HepG2 (cell line): ENCODE data around the gene ATP5F1C. TPM values are rescaled to one million over a fixed set of nuclear protein-coding genes. Genes with fewer than 3 reads are reported as not detected.

Source experiments
- CREM ChIP-seq, 2 experiments: sonication (generic) in 1 of 2; formaldehyde crosslinking in 1 of 2; IDR thresholded peaks; 2 replicates each; pipeline versions ENCODE4 v1.4.0 to v1.6.1; 2016 to 2020; ENCODE audit warnings: antibody characterized with exemption in 1 of 2, mild to moderate bottlenecking in 1 of 2, missing genetic modification reagents in 1 of 2
- E2F2 ChIP-seq: sonication (generic); formaldehyde crosslinking; IDR thresholded peaks from 2 replicates; pipeline ENCODE4 v1.4.0; 2020; ENCODE audit warnings: missing genetic modification reagents, borderline replicate concordance
- GLMP ChIP-seq: sonication (generic); formaldehyde crosslinking; IDR thresholded peaks from 2 replicates; pipeline ENCODE4 v1.9.0; 2021; ENCODE audit warnings: missing genetic modification reagents, mild to moderate bottlenecking, borderline replicate concordance
- HMGA1 ChIP-seq: sonication (generic); formaldehyde crosslinking; conservative IDR thresholded peaks from 2 replicates; pipeline ENCODE4 v1.4.0; 2020; ENCODE audit warnings: missing genetic modification reagents
- MEIS2 ChIP-seq: sonication (generic); formaldehyde crosslinking; IDR thresholded peaks from 2 replicates; pipeline ENCODE4 v1.9.0; 2021; ENCODE audit warnings: mild to moderate bottlenecking, missing genetic modification reagents
- MIER2 ChIP-seq: IDR thresholded peaks from 2 replicates; pipeline ENCODE4 v1.6.1; 2016; ENCODE audit warnings: missing biosample characterization, missing genetic modification reagents
- NFYB ChIP-seq: sonication (generic); formaldehyde crosslinking; IDR thresholded peaks from 2 replicates; pipeline ENCODE4 v1.4.0; 2020; ENCODE audit warnings: missing genetic modification reagents
- PAF1 ChIP-seq: IDR thresholded peaks from 2 replicates; pipeline ENCODE4 v1.6.1; 2016; ENCODE audit warnings: missing genetic modification reagents, missing compliant biosample characterization
- REST ChIP-seq, 2 experiments: IDR thresholded peaks; 2 replicates each; pipeline ENCODE4 v1.6.1; 2011 to 2012; ENCODE audit warnings: low read length in 2 of 2, borderline replicate concordance in 1 of 2, low read depth in 1 of 2, mild to moderate bottlenecking in 1 of 2, moderate library complexity in 1 of 2
- SAP130 ChIP-seq: IDR thresholded peaks from 2 replicates; pipeline ENCODE4 v1.6.1; 2016; ENCODE audit warnings: low read depth
- SMAD1 ChIP-seq: sonication (generic); formaldehyde crosslinking; IDR thresholded peaks from 2 replicates; pipeline ENCODE4 v1.4.0; 2020; ENCODE audit warnings: missing genetic modification reagents, low read depth, mild to moderate bottlenecking, borderline replicate concordance
- TERF1 ChIP-seq: sonication (generic); formaldehyde crosslinking; IDR thresholded peaks from 2 replicates; pipeline ENCODE4 v1.8.0; 2022; ENCODE audit warnings: mild to moderate bottlenecking, missing genetic modification reagents, moderate library complexity
- THAP9 ChIP-seq: sonication (generic); formaldehyde crosslinking; IDR thresholded peaks from 2 replicates; pipeline ENCODE4; 2020; ENCODE audit warnings: missing genetic modification reagents, mild to moderate bottlenecking, borderline replicate concordance
- ZBTB1 ChIP-seq: sonication (generic); formaldehyde crosslinking; IDR thresholded peaks from 2 replicates; pipeline ENCODE4 v1.4.0; 2020; ENCODE audit warnings: missing genetic modification reagents, borderline replicate concordance
- ZNF546 ChIP-seq: sonication (generic); formaldehyde crosslinking; conservative IDR thresholded peaks from 2 replicates; pipeline ENCODE4 v1.8.1; 2023; ENCODE audit warnings: mild to moderate bottlenecking, missing genetic modification reagents
- ZNF567 ChIP-seq: sonication (generic); formaldehyde crosslinking; IDR thresholded peaks from 2 replicates; pipeline ENCODE4 v1.8.1; 2023; ENCODE audit warnings: mild to moderate bottlenecking, missing genetic modification reagents, borderline replicate concordance
- ZNF7 ChIP-seq: IDR thresholded peaks from 2 replicates; pipeline ENCODE4 v1.6.1; 2016; ENCODE audit warnings: missing biosample characterization, missing genetic modification reagents
- polyA plus RNA-seq, 8 experiments: library from polyadenylated mRNA; depleted of rRNA in 3 of 8; stranded (reverse) in 7 of 8; unstranded in 1 of 8; fragments of >200 nt; fragmentation: Illumina TruSeq in 4 of 8; extraction: Trizol in 4 of 8; gene quantifications; 2 replicates each; pipeline versions ENCODE4 v1.2.1 to v1.2.3, GENCODE V29; 2011 to 2016; ENCODE audit warnings: low read depth in 4 of 8, missing spikeins in 1 of 8, mixed read lengths in 1 of 8; ENCODE audit not compliant: insufficient read depth in 1 of 8
- total RNA-seq, 5 experiments: library from RNA; depleted of rRNA; stranded (reverse); fragments of >200 nt; fragmentation: Illumina TruSeq; extraction: Trizol; gene quantifications; 2 replicates each; pipeline ENCODE4 v1.2.3, GENCODE V29; 2016; ENCODE audit warnings: low read depth in 1 of 5

Gene ATP5F1C
- total and polyA plus RNA-seq, 2 of the 13 experiments (the other 11 are each of a cell fraction or from before 2014, with no cell fraction given) = 407 to 416 TPM

GRCh38 chr10:7787857-7788638 is at the start of gene ATP5F1C, which contains the start of gene KIN (continued):
- TF ChIP-seq MEIS2 (CRISPR knock-in tag) (peak; percentile 33; the same call in 1 of the 2 replicates), ZNF7 (CRISPR knock-in tag) (no peak; the same call in 1 of the 2 replicates), SAP130 (CRISPR knock-in tag) (peak; percentile 89), NFYB (no peak; the same call in 1 of the 2 replicates), ZNF546 (peak; percentile 56; the same call in 1 of the 2 replicates), ZBTB1 (CRISPR knock-in tag) (no peak), THAP9 (CRISPR knock-in tag) (peak; percentile 19; the same call in 1 of the 2 replicates), ZNF567 (CRISPR knock-in tag) (no peak; the same call in 1 of the 2 replicates), CREM (IDR thresholded peaks at IDR 0.05) (no peak), CREM (CRISPR knock-in tag; IDR thresholded peaks at IDR 0.05) (no peak), REST (IDR thresholded peaks at IDR 0.05; ENCODE audit: borderline replicate concordance in 1 of 2, low read depth in 1 of 2, low read length in 2 of 2) (no peak), GLMP (CRISPR knock-in tag) (0 out of 2 replicates have a peak, but pooled peaks have one; percentile 70), PAF1 (CRISPR knock-in tag) (no peak), SMAD1 (CRISPR knock-in tag) (no peak), TERF1 (CRISPR knock-in tag) (no peak), MIER2 (CRISPR knock-in tag) (no peak), HMGA1 (CRISPR knock-in tag) (no peak), E2F2 (CRISPR knock-in tag) (no peak)
